CD4-positive, alpha-beta T cell (primary cell): ENCODE measurements around the gene ADARB2. TPM values are rescaled to one million over a fixed set of nuclear protein-coding genes. Genes with fewer than 3 reads are reported as not detected.

Source experiments
- ATAC-seq: fragments of 200-7000 bp; cut with Tn5 transposase; one replicate; pipeline ENCODE4 v1.10.0; 2022; ENCODE audit warnings: mild to moderate bottlenecking; ENCODE audit not compliant: poor library complexity
- CTCF ChIA-PET: fragments of 350-600 bp; sonication (Branson Sonifier 250); formaldehyde crosslinking; loops from one replicate; lab custom pipeline; 2021; ENCODE audit warnings: antibody characterized with exemption, inconsistent platforms; lab: Charles Lee
- POLR2A ChIA-PET: fragments of 350-600 bp; sonication (Branson Sonifier 250); formaldehyde crosslinking; loops from one replicate; lab custom pipeline; 2021; ENCODE audit warnings: antibody characterized with exemption, inconsistent platforms; lab: Charles Lee
- DNase-seq, 14 experiments: peaks; one replicate each; pipeline ENCODE4 v3.0.0-alpha.2; 2013 to 2020; ENCODE audit warnings: mixed read lengths in 2 of 14
- H3K27ac ChIP-seq, 2 donors: one replicate each; pipeline versions ENCODE4 v1.5.1 to v1.7.0; 2013; ENCODE audit warnings: low read length in 2 of 2, low read depth in 1 of 2, mild to moderate bottlenecking in 1 of 2
- H3K27me3 ChIP-seq, 2 experiments: 1 replicate in 1 of 2; 2 replicates in 1 of 2; pipeline versions ENCODE4 v1.6.1 to v1.7.0; 2013; ENCODE audit warnings: low read length in 2 of 2, control low read depth in 1 of 2, mild to moderate bottlenecking in 1 of 2, moderate library complexity in 1 of 2; ENCODE audit not compliant: insufficient read depth in 2 of 2, control insufficient read depth in 1 of 2
- H3K36me3 ChIP-seq: one replicate; pipeline ENCODE4 v1.6.1; 2013; ENCODE audit warnings: low read length, control low read depth; ENCODE audit not compliant: insufficient read depth
- H3K4me1 ChIP-seq: one replicate; pipeline ENCODE4 v1.6.1; 2013; ENCODE audit warnings: low read length, control low read depth; ENCODE audit not compliant: insufficient read depth
- H3K4me3 ChIP-seq: one replicate; pipeline ENCODE4 v1.5.1; 2013; ENCODE audit warnings: mild to moderate bottlenecking, low read length, moderate library complexity
- H3K9me3 ChIP-seq, 2 experiments: 1 replicate in 1 of 2; 2 replicates in 1 of 2; pipeline versions ENCODE4 v1.6.1 to v1.7.0; 2013; ENCODE audit warnings: low read length in 2 of 2, mild to moderate bottlenecking in 2 of 2, control low read depth in 1 of 2, moderate library complexity in 1 of 2; ENCODE audit not compliant: control insufficient read depth in 1 of 2, insufficient read depth in 1 of 2
- H3K27ac Mint-ChIP-seq: one replicate; pipeline ENCODE4 v1.8.0; 2020; ENCODE audit warnings: mixed read lengths
- H3K27me3 Mint-ChIP-seq: one replicate; pipeline ENCODE4 v1.8.0; 2021; ENCODE audit warnings: mixed read lengths
- H3K36me3 Mint-ChIP-seq: one replicate; pipeline ENCODE4 v1.8.0; 2021; ENCODE audit warnings: low read depth, mixed read lengths
- H3K4me1 Mint-ChIP-seq: one replicate; pipeline ENCODE4 v1.8.0; 2021; ENCODE audit warnings: low read depth, mixed read lengths
- H3K4me3 Mint-ChIP-seq: one replicate; pipeline ENCODE4 v1.8.0; 2020; ENCODE audit warnings: mild to moderate bottlenecking, mixed read lengths
- H3K9me3 Mint-ChIP-seq: one replicate; pipeline ENCODE4 v1.8.0; 2020; ENCODE audit warnings: mixed read lengths
- CTCF ChIP-seq: fragments of 200-600 bp; IDR thresholded peaks from one replicate; pipeline ENCODE4 v1.8.0; 2022; ENCODE audit warnings: antibody characterized with exemption, mild to moderate bottlenecking
- intact Hi-C, 2 experiments: fragments of 100-400 bp; cut with DNase I in 1 of 2; cut with micrococcal nuclease in 1 of 2; formaldehyde crosslinking; loops; one replicate each; pipeline versions ENCODE4 v1.15.1 to v1.9.0; 2023 to 2025; cut with DNase I, micrococcal nuclease
- total RNA-seq, 174 experiments: library from RNA in 2 of 174; stranded (reverse) in 2 of 174; gene quantifications; one replicate each; pipeline ENCODE4 v1.2.3 and lab custom pipeline; 2021 to 2026

The ADARB2 gene
- total RNA-seq, 2 experiments from 2014 or later, result 0.14 TPM; not detected in 1

- peaks cover 28% of the 10 kb centered on the region for H3K27me3 Mint-ChIP-seq
- H3K9me3 Mint-ChIP-seq, result no peaks in the 10 kb centered on the region
- H3K9me3 ChIP-seq, result peaks cover 0 to 5% of the 10 kb centered on the region in 2 experiments
- ATAC-seq, result no peak
- ChIA-PET CTCF (no interaction called here), POLR2A (no interaction called here)
- H3K4me1 Mint-ChIP-seq, result no peaks in the 10 kb centered on the region
- no peaks in the 10 kb centered on the region for H3K4me1 ChIP-seq
- H3K36me3 Mint-ChIP-seq, result no peaks in the 10 kb centered on the region
- no peak overlapping the region for H3K27ac ChIP-seq
- H3K27me3 ChIP-seq, result peaks cover 0 to 6% of the 10 kb centered on the region in 2 experiments
- no peak for DNase-seq
- no peaks in the 10 kb centered on the region for H3K36me3 ChIP-seq
- no peak overlapping the region for H3K4me3 ChIP-seq
- no peak for TF ChIP-seq CTCF
- intact Hi-C loops, result no loop called here
- no peak overlapping the region for H3K4me3 Mint-ChIP-seq
- H3K27ac Mint-ChIP-seq, result no peak overlapping the region
These were observed 327.9 kb downstream of the ADARB2 start for GRCh38 chr10:1409392-1409791.

GRCh38 chr10:1408651-1409367 is 328.5 kb downstream of the ADARB2 start:
- Histone ChIP-seq H3K4me3 (no peak overlapping the region), H3K4me1 (no peaks in the 10 kb centered on the region), H3K9me3 (peaks cover 0 to 5% of the 10 kb centered on the region in 2 experiments), H3K27me3 (peaks cover 0 to 6% of the 10 kb centered on the region in 2 experiments), H3K27ac (no peak overlapping the region), H3K36me3 (no peaks in the 10 kb centered on the region)
- no peak for DNase-seq
- Mint-ChIP-seq H3K27me3 (peaks cover 22% of the 10 kb centered on the region), H3K4me1 (no peaks in the 10 kb centered on the region), H3K36me3 (no peaks in the 10 kb centered on the region), H3K9me3 (no peaks in the 10 kb centered on the region), H3K4me3 (no peak overlapping the region), H3K27ac (no peak overlapping the region)
- ChIA-PET POLR2A (no interaction called here), CTCF (no interaction called here)
- intact Hi-C loops, result no loop called here
- no peak for TF ChIP-seq CTCF
- no peak for ATAC-seq

- POLR2A ChIA-PET, result no interaction called here
- CTCF ChIA-PET, result no interaction called here
- Histone ChIP-seq H3K4me1 (no peaks in the 10 kb centered on the region), H3K9me3 (peaks cover 0 to 13% of the 10 kb centered on the region in 2 experiments), H3K27ac (no peak overlapping the region), H3K4me3 (no peak overlapping the region), H3K27me3 (peaks cover 0 to 6% of the 10 kb centered on the region in 2 experiments), H3K36me3 (no peaks in the 10 kb centered on the region)
- DNase-seq (no peak), ATAC-seq (no peak)
- TF ChIP-seq CTCF, result no peak
- H3K27ac Mint-ChIP-seq, result no peak overlapping the region
- no peaks in the 10 kb centered on the region for H3K36me3 Mint-ChIP-seq
- no peaks in the 10 kb centered on the region for H3K9me3 Mint-ChIP-seq
- no peak overlapping the region for H3K4me3 Mint-ChIP-seq
- no peaks in the 10 kb centered on the region for H3K4me1 Mint-ChIP-seq
- intact Hi-C loops, result no loop called here
- peaks cover 11% of the 10 kb centered on the region for H3K27me3 Mint-ChIP-seq
These were observed 330.1 kb downstream of the ADARB2 start for GRCh38 chr10:1406967-1407945.
